Lower lobe of right lung (tissue), 2 donors: ENCODE measurements around the gene SVEP1. TPM values are rescaled to one million over a fixed set of nuclear protein-coding genes. Genes with fewer than 3 reads are reported as not detected.

Source experiments
- ATAC-seq, 2 donors: fragments of 200-7000 bp; cut with Tn5 transposase; one replicate each; pipeline ENCODE4 v1.9.1; 2020 to 2022; ENCODE audit warnings: mild to moderate bottlenecking in 2 of 2, moderate library complexity in 2 of 2
- DNase-seq: peaks from one replicate; pipeline ENCODE4 v3.0.0-alpha.2; 2020
- H3K27ac ChIP-seq: fragments of 200-600 bp; one replicate; pipeline ENCODE4 v1.8.0; 2022
- H3K27me3 ChIP-seq: fragments of 200-600 bp; one replicate; pipeline ENCODE4 v1.8.0; 2022; ENCODE audit warnings: low read depth
- H3K36me3 ChIP-seq: fragments of 200-600 bp; one replicate; pipeline ENCODE4 v1.8.0; 2022; ENCODE audit warnings: mild to moderate bottlenecking
- H3K4me1 ChIP-seq: fragments of 200-600 bp; one replicate; pipeline ENCODE4 v1.8.0; 2022
- H3K4me3 ChIP-seq: fragments of 200-600 bp; one replicate; pipeline ENCODE4 v1.8.0; 2022; ENCODE audit warnings: mild to moderate bottlenecking
- H3K9me3 ChIP-seq: fragments of 200-600 bp; one replicate; pipeline ENCODE4 v1.8.0; 2022
- CTCF ChIP-seq: fragments of 200-600 bp; IDR thresholded peaks from one replicate; pipeline ENCODE4 v1.8.0; 2022; ENCODE audit warnings: antibody characterized with exemption, mild to moderate bottlenecking
- intact Hi-C: fragments of 100-400 bp; cut with DNase I; formaldehyde crosslinking; loops from one replicate; pipeline ENCODE4 v1.11.0; 2022
- total RNA-seq: library from RNA; stranded (reverse); fragmentation: NEBNext Ultra II Directional; extraction: Animal tissue kit (Norgen Biotek cat#: 25700); gene quantifications from one replicate; pipeline ENCODE4 v1.2.1, GENCODE V29; 2021
- donor health status: DM: no; HTN: yes; CAD: no; lungs with severe emphysema.

The SVEP1 gene
- total RNA-seq, 1 donor from 2014 or later = 55.9 TPM

- Histone ChIP-seq H3K27me3 (no peaks in the 10 kb centered on the region), H3K4me3 (no peak overlapping the region), H3K4me1 (no peaks in the 10 kb centered on the region), H3K27ac (no peak overlapping the region), H3K36me3 (no peaks in the 10 kb centered on the region), H3K9me3 (peaks cover 4% of the 10 kb centered on the region)
- DNase-seq (no peak), ATAC-seq (no peak)
- intact Hi-C loops = no loop called here
- no peak for TF ChIP-seq CTCF
Measured at GRCh38 chr9:110443146-110443865, 136.2 kb downstream of the SVEP1 start.

GRCh38 chr9:110440796-110441195 lies 138.7 kb downstream of the SVEP1 start:
- H3K4me3 ChIP-seq = no peak overlapping the region
- no peak for ATAC-seq
- intact Hi-C loops = no loop called here

GRCh38 chr9:110440172-110440571 lies 139.4 kb downstream of the SVEP1 start:
- intact Hi-C loops = no loop called here
- Histone ChIP-seq H3K36me3 (no peaks in the 10 kb centered on the region), H3K4me1 (no peaks in the 10 kb centered on the region), H3K27ac (no peak overlapping the region), H3K9me3 (no peaks in the 10 kb centered on the region), H3K27me3 (no peaks in the 10 kb centered on the region), H3K4me3 (no peak overlapping the region)
- no peak for DNase-seq
- no peak for ATAC-seq
- no peak for TF ChIP-seq CTCF

More at GRCh38 chr9:110440796-110441195, 138.7 kb downstream of the SVEP1 start:
- no peak for DNase-seq
- no peak for TF ChIP-seq CTCF
- no peaks in the 10 kb centered on the region for H3K9me3 ChIP-seq
- no peaks in the 10 kb centered on the region for H3K27me3 ChIP-seq
- H3K4me1 ChIP-seq = no peaks in the 10 kb centered on the region
- no peaks in the 10 kb centered on the region for H3K36me3 ChIP-seq
- H3K27ac ChIP-seq = no peak overlapping the region

GRCh38 chr9:110432253-110432652 lies 147.3 kb downstream of the SVEP1 start:
- TF ChIP-seq CTCF = no peak
- intact Hi-C loops = no loop called here
- no peaks in the 10 kb centered on the region for H3K9me3 ChIP-seq
- H3K4me1 ChIP-seq = no peaks in the 10 kb centered on the region
- ATAC-seq (no peak), DNase-seq (no peak)
- no peak overlapping the region for H3K4me3 ChIP-seq
- no peaks in the 10 kb centered on the region for H3K36me3 ChIP-seq
- H3K27me3 ChIP-seq = no peaks in the 10 kb centered on the region
- no peak overlapping the region for H3K27ac ChIP-seq

GRCh38 chr9:110429453-110429852 lies 150.1 kb downstream of the SVEP1 start:
- H3K36me3 ChIP-seq = no peaks in the 10 kb centered on the region
- no peaks in the 10 kb centered on the region for H3K9me3 ChIP-seq
- no peaks in the 10 kb centered on the region for H3K4me1 ChIP-seq
- no peak overlapping the region for H3K27ac ChIP-seq
- DNase-seq (no peak), ATAC-seq (no peak)
- no peaks in the 10 kb centered on the region for H3K27me3 ChIP-seq
- H3K4me3 ChIP-seq = no peak overlapping the region
- intact Hi-C loops = no loop called here
- TF ChIP-seq CTCF = no peak
